Measurements from ENCODE around the gene COL8A1.
"Not testable (repeated sequence)": the region's sequence is repeated elsewhere in the genome, so short reads cannot be mapped to it uniquely, and the experiment has no call there.

COL8A1 gene

GRCh38 chr3:99714146-99714545 is 75.8 kb downstream of the COL8A1 start:
- Histone ChIP-seq H3K9ac (ENCODE audit: low read depth, low read length) (no peak overlapping the region), H3K4me3 (ENCODE audit: low read depth, low read length) (no peak overlapping the region), H3K9me3 (ENCODE audit: control insufficient read depth, insufficient read depth, low read length) (no peaks in the 10 kb centered on the region), H3K27me3 (ENCODE audit: control insufficient read depth, insufficient read depth, low read length) (no peaks in the 10 kb centered on the region), H3K36me3 (ENCODE audit: control insufficient read depth, insufficient read depth, low read length) (no peaks in the 10 kb centered on the region), H3K4me1 (ENCODE audit: control insufficient read depth, insufficient read depth, low read length) (peaks cover 8% of the 10 kb centered on the region)

- Histone ChIP-seq H3K4me1 (ENCODE audit: control insufficient read depth, insufficient read depth, low read length) (peaks cover 8% of the 10 kb centered on the region), H3K9me3 (ENCODE audit: control insufficient read depth, insufficient read depth, low read length) (no peaks in the 10 kb centered on the region), H3K27me3 (ENCODE audit: control insufficient read depth, insufficient read depth, low read length) (no peaks in the 10 kb centered on the region), H3K4me3 (ENCODE audit: low read depth, low read length) (no peak overlapping the region), H3K36me3 (ENCODE audit: control insufficient read depth, insufficient read depth, low read length) (no peaks in the 10 kb centered on the region), H3K9ac (ENCODE audit: low read depth, low read length) (no peak overlapping the region)
Observed at GRCh38 chr3:99714575-99714974, 76.2 kb downstream of the COL8A1 start.

- Histone ChIP-seq H3K36me3 (ENCODE audit: control insufficient read depth, insufficient read depth, low read length) (no peaks in the 10 kb centered on the region), H3K9ac (ENCODE audit: low read depth, low read length) (no peak overlapping the region), H3K4me1 (ENCODE audit: control insufficient read depth, insufficient read depth, low read length) (peaks cover 8% of the 10 kb centered on the region), H3K9me3 (ENCODE audit: control insufficient read depth, insufficient read depth, low read length) (no peaks in the 10 kb centered on the region), H3K27me3 (ENCODE audit: control insufficient read depth, insufficient read depth, low read length) (no peaks in the 10 kb centered on the region), H3K4me3 (ENCODE audit: low read depth, low read length) (no peak overlapping the region)
Observed at GRCh38 chr3:99716463-99716995, 78.1 kb downstream of the COL8A1 start.

- no peaks in the 10 kb centered on the region for H3K9me3 ChIP-seq (ENCODE audit: control insufficient read depth, insufficient read depth, low read length)
- H3K27me3 ChIP-seq (ENCODE audit: control insufficient read depth, insufficient read depth, low read length) = no peaks in the 10 kb centered on the region
- no peak overlapping the region for H3K9ac ChIP-seq (ENCODE audit: low read depth, low read length)
- H3K4me3 ChIP-seq (ENCODE audit: low read depth, low read length) = no peak overlapping the region
- no peaks in the 10 kb centered on the region for H3K36me3 ChIP-seq (ENCODE audit: control insufficient read depth, insufficient read depth, low read length)
- peaks cover 5% of the 10 kb centered on the region for H3K4me1 ChIP-seq (ENCODE audit: control insufficient read depth, insufficient read depth, low read length)
Observed at GRCh38 chr3:99720985-99721632, 82.7 kb downstream of the COL8A1 start.

- Histone ChIP-seq H3K9me3 (ENCODE audit: control insufficient read depth, insufficient read depth, low read length) (no peaks in the 10 kb centered on the region), H3K4me1 (ENCODE audit: control insufficient read depth, insufficient read depth, low read length) (peaks cover 2% of the 10 kb centered on the region), H3K4me3 (ENCODE audit: low read depth, low read length) (no peak overlapping the region), H3K27me3 (ENCODE audit: control insufficient read depth, insufficient read depth, low read length) (no peaks in the 10 kb centered on the region), H3K36me3 (ENCODE audit: control insufficient read depth, insufficient read depth, low read length) (no peaks in the 10 kb centered on the region), H3K9ac (ENCODE audit: low read depth, low read length) (no peak overlapping the region)
Observed at GRCh38 chr3:99721633-99722007, 83.2 kb downstream of the COL8A1 start.

GRCh38 chr3:99724276-99724675 is 85.9 kb downstream of the COL8A1 start:
- no peaks in the 10 kb centered on the region for H3K27me3 ChIP-seq (ENCODE audit: control insufficient read depth, insufficient read depth, low read length)
- no peak overlapping the region for H3K4me3 ChIP-seq (ENCODE audit: low read depth, low read length)

GRCh38 chr3:99730870-99731269 is 92.5 kb downstream of the COL8A1 start:
- Histone ChIP-seq H3K4me3 (ENCODE audit: low read depth, low read length) (no peak overlapping the region), H3K27me3 (ENCODE audit: control insufficient read depth, insufficient read depth, low read length) (no peaks in the 10 kb centered on the region), H3K9me3 (ENCODE audit: control insufficient read depth, insufficient read depth, low read length) (no peaks in the 10 kb centered on the region), H3K4me1 (ENCODE audit: control insufficient read depth, insufficient read depth, low read length) (no peaks in the 10 kb centered on the region), H3K36me3 (ENCODE audit: control insufficient read depth, insufficient read depth, low read length) (no peaks in the 10 kb centered on the region), H3K9ac (ENCODE audit: low read depth, low read length) (no peak overlapping the region)

More at GRCh38 chr3:99724276-99724675, 85.9 kb downstream of the COL8A1 start:
- Histone ChIP-seq H3K9me3 (ENCODE audit: control insufficient read depth, insufficient read depth, low read length) (no peaks in the 10 kb centered on the region), H3K36me3 (ENCODE audit: control insufficient read depth, insufficient read depth, low read length) (no peaks in the 10 kb centered on the region), H3K9ac (ENCODE audit: low read depth, low read length) (no peak overlapping the region), H3K4me1 (ENCODE audit: control insufficient read depth, insufficient read depth, low read length) (no peaks in the 10 kb centered on the region)

GRCh38 chr3:99731499-99731898 is 93.1 kb downstream of the COL8A1 start:
- no peak overlapping the region for H3K9ac ChIP-seq (ENCODE audit: low read depth, low read length)

GRCh38 chr3:99740371-99740770 is 102.0 kb downstream of the COL8A1 start:
- H3K27me3 ChIP-seq (ENCODE audit: control insufficient read depth, insufficient read depth, low read length) = not testable (repeated sequence)

More at GRCh38 chr3:99731499-99731898, 93.1 kb downstream of the COL8A1 start:
- H3K9me3 ChIP-seq (ENCODE audit: control insufficient read depth, insufficient read depth, low read length) = no peaks in the 10 kb centered on the region
- H3K4me1 ChIP-seq (ENCODE audit: control insufficient read depth, insufficient read depth, low read length) = no peaks in the 10 kb centered on the region
- H3K27me3 ChIP-seq (ENCODE audit: control insufficient read depth, insufficient read depth, low read length) = no peaks in the 10 kb centered on the region
- H3K36me3 ChIP-seq (ENCODE audit: control insufficient read depth, insufficient read depth, low read length) = no peaks in the 10 kb centered on the region
- H3K4me3 ChIP-seq (ENCODE audit: low read depth, low read length) = no peak overlapping the region

GRCh38 chr3:99741588-99741987 is 103.2 kb downstream of the COL8A1 start:
- H3K9me3 ChIP-seq (ENCODE audit: control insufficient read depth, insufficient read depth, low read length) = peaks cover 6% of the 10 kb centered on the region
- H3K4me3 ChIP-seq (ENCODE audit: low read depth, low read length) = no peak overlapping the region
- no peak overlapping the region for H3K9ac ChIP-seq (ENCODE audit: low read depth, low read length)
- peaks cover 5% of the 10 kb centered on the region for H3K36me3 ChIP-seq (ENCODE audit: control insufficient read depth, insufficient read depth, low read length)
- no peaks in the 10 kb centered on the region for H3K27me3 ChIP-seq (ENCODE audit: control insufficient read depth, insufficient read depth, low read length)
- H3K4me1 ChIP-seq (ENCODE audit: control insufficient read depth, insufficient read depth, low read length) = no peaks in the 10 kb centered on the region

More at GRCh38 chr3:99740371-99740770, 102.0 kb downstream of the COL8A1 start:
- H3K4me1 ChIP-seq (ENCODE audit: control insufficient read depth, insufficient read depth, low read length); H3K9ac ChIP-seq (ENCODE audit: low read depth, low read length); H3K9me3 ChIP-seq (ENCODE audit: control insufficient read depth, insufficient read depth, low read length); H3K36me3 ChIP-seq (ENCODE audit: control insufficient read depth, insufficient read depth, low read length); H3K4me3 ChIP-seq (ENCODE audit: low read depth, low read length): not testable (repeated sequence)

- no peaks in the 10 kb centered on the region for H3K9me3 ChIP-seq (ENCODE audit: control insufficient read depth, insufficient read depth, low read length)
- no peaks in the 10 kb centered on the region for H3K4me1 ChIP-seq (ENCODE audit: control insufficient read depth, insufficient read depth, low read length)
- H3K36me3 ChIP-seq (ENCODE audit: control insufficient read depth, insufficient read depth, low read length) = no peaks in the 10 kb centered on the region
- no peaks in the 10 kb centered on the region for H3K27me3 ChIP-seq (ENCODE audit: control insufficient read depth, insufficient read depth, low read length)
- no peak overlapping the region for H3K4me3 ChIP-seq (ENCODE audit: low read depth, low read length)
- no peak overlapping the region for H3K9ac ChIP-seq (ENCODE audit: low read depth, low read length)
Observed at GRCh38 chr3:99747915-99748314, 109.5 kb downstream of the COL8A1 start.

GRCh38 chr3:99751649-99752048 is 113.3 kb downstream of the COL8A1 start:
- no peaks in the 10 kb centered on the region for H3K9me3 ChIP-seq (ENCODE audit: control insufficient read depth, insufficient read depth, low read length)
- no peaks in the 10 kb centered on the region for H3K27me3 ChIP-seq (ENCODE audit: control insufficient read depth, insufficient read depth, low read length)
- H3K36me3 ChIP-seq (ENCODE audit: control insufficient read depth, insufficient read depth, low read length) = no peaks in the 10 kb centered on the region
- no peaks in the 10 kb centered on the region for H3K4me1 ChIP-seq (ENCODE audit: control insufficient read depth, insufficient read depth, low read length)
- H3K4me3 ChIP-seq (ENCODE audit: low read depth, low read length) = no peak overlapping the region
- H3K9ac ChIP-seq (ENCODE audit: low read depth, low read length) = no peak overlapping the region

Measured in iPS-15b (cell line).